ENCODE results near the gene TRPM4. TPM values are rescaled to one million over a fixed set of nuclear protein-coding genes. Genes with fewer than 3 reads are reported as not detected.

The TRPM4 gene
- total RNA-seq, 6 donors from 2014 or later, result 23.9 to 120 (median 49.3) TPM

GRCh38 chr19:49154279-49154678 is 3.3 kb upstream of the TRPM4 start:
- no peaks in the 10 kb centered on the region for H3K27me3 ChIP-seq
- TF ChIP-seq EP300 (IDR thresholded peaks at IDR 0.05), result no peak
- TF ChIP-seq POLR2AphosphoS5 (IDR thresholded peaks at IDR 0.05), result no peak
- TF ChIP-seq POLR2A (IDR thresholded peaks at IDR 0.05), result no peak
- TF ChIP-seq CTCF (IDR thresholded peaks at IDR 0.05), result no peak
- H3K27ac ChIP-seq, result no peak overlapping the region
- DNase-seq (no peak), ATAC-seq (ENCODE audit: low FRiP score in 2 of 2) (no peak)
- WGBS, 2 donors, result 95 to 100% methylated on average over 6 of the region's 6 CpGs
- no peaks in the 10 kb centered on the region for H3K9me3 ChIP-seq
- peaks cover 26 to 49% (median 31%) of the 10 kb centered on the region in 4 donors for H3K4me1 ChIP-seq
- no peaks in the 10 kb centered on the region for H3K36me3 ChIP-seq
- H3K4me3 ChIP-seq, result no peak overlapping the region

GRCh38 chr19:49155005-49155819 is 2.4 kb upstream of the TRPM4 start, which contains the start of gene HRC:
TSS of gene HRC (minus strand) at chr19:49155396. CDS start at chr19:49155237, 159 bp downstream.
- H3K27me3 ChIP-seq, result no peaks in the 10 kb centered on the region
- TF ChIP-seq POLR2A (IDR thresholded peaks at IDR 0.05), result no peak
- no peak for TF ChIP-seq POLR2AphosphoS5 (IDR thresholded peaks at IDR 0.05)
- TF ChIP-seq CTCF (IDR thresholded peaks at IDR 0.05), result no peak
- no peak for TF ChIP-seq EP300 (IDR thresholded peaks at IDR 0.05)
- no peaks in the 10 kb centered on the region for H3K9me3 ChIP-seq
- peaks cover 23 to 43% (median 25%) of the 10 kb centered on the region in 4 donors for H3K4me1 ChIP-seq
- H3K27ac ChIP-seq, result peak within 1 kb of the TSS in 3 of 4 donors; percentile 2 to 32 (median 7)
- 69 to 76% methylated on average over 15 to 19 of the region's 19 CpGs for WGBS, 2 donors
- H3K36me3 ChIP-seq, result no peaks in the 10 kb centered on the region
- no peak for DNase-seq
- no peak for ATAC-seq (ENCODE audit: low FRiP score in 2 of 2)
- no peak within 1 kb of the TSS for H3K4me3 ChIP-seq

GRCh38 chr19:49155820-49156346 is 1.7 kb upstream of the TRPM4 start:
- Histone ChIP-seq H3K4me3 (no peak overlapping the region), H3K9me3 (no peaks in the 10 kb centered on the region), H3K27ac (peak overlapping the region in 2 of 4 donors; percentile 7 to 32), H3K36me3 (no peaks in the 10 kb centered on the region), H3K4me1 (peaks cover 19 to 36% (median 24%) of the 10 kb centered on the region in 4 donors), H3K27me3 (no peaks in the 10 kb centered on the region)
- TF ChIP-seq POLR2A (IDR thresholded peaks at IDR 0.05), result no peak
- TF ChIP-seq CTCF (IDR thresholded peaks at IDR 0.05), result no peak
- TF ChIP-seq POLR2AphosphoS5 (IDR thresholded peaks at IDR 0.05), result no peak
- TF ChIP-seq EP300 (IDR thresholded peaks at IDR 0.05), result no peak
- DNase-seq (no peak), ATAC-seq (ENCODE audit: low FRiP score in 2 of 2) (no peak)
- 59 to 71% methylated on average over 4 of the region's 4 CpGs for WGBS, 2 donors

- Histone ChIP-seq H3K27me3 (no peaks in the 10 kb centered on the region), H3K27ac (no peak overlapping the region), H3K4me1 (peaks cover 20 to 34% (median 25%) of the 10 kb centered on the region in 4 donors), H3K36me3 (peaks cover 0 to 5% (median 0%) of the 10 kb centered on the region in 4 donors), H3K4me3 (no peak overlapping the region), H3K9me3 (no peaks in the 10 kb centered on the region)
- TF ChIP-seq CTCF (IDR thresholded peaks at IDR 0.05) (no peak), POLR2A (IDR thresholded peaks at IDR 0.05) (no peak), POLR2AphosphoS5 (IDR thresholded peaks at IDR 0.05) (no peak), EP300 (IDR thresholded peaks at IDR 0.05) (no peak)
- no peak for ATAC-seq (ENCODE audit: low FRiP score in 2 of 2)
- no peak for DNase-seq
- 90 to 95% methylated on average over 13 of the region's 13 CpGs for WGBS, 2 donors
Observed at GRCh38 chr19:49160450-49161189, 3.0 kb downstream of the TRPM4 start.

Data from upper lobe of left lung (tissue), 6 donors.